HepG2 (cell line): ENCODE results near the gene PROC. TPM values are rescaled to one million over a fixed set of nuclear protein-coding genes. Genes with fewer than 3 reads are reported as not detected.

Source experiments
- AFF4 ChIP-seq: sonication (generic); formaldehyde crosslinking; IDR thresholded peaks from 2 replicates; pipeline ENCODE4 v1.4.0; 2020; ENCODE audit warnings: missing genetic modification reagents
- ATAD3A ChIP-seq: sonication (generic); formaldehyde crosslinking; IDR thresholded peaks from 2 replicates; pipeline ENCODE4 v1.4.0; 2020; ENCODE audit warnings: missing genetic modification reagents
- CHCHD3 ChIP-seq: sonication (generic); formaldehyde crosslinking; IDR thresholded peaks from 2 replicates; pipeline ENCODE4 v1.8.0; 2022; ENCODE audit warnings: mild to moderate bottlenecking, missing genetic modification reagents, moderate library complexity
- EEA1 ChIP-seq: sonication (generic); formaldehyde crosslinking; IDR thresholded peaks from 2 replicates; pipeline ENCODE4 v1.5.1; 2020; ENCODE audit warnings: mild to moderate bottlenecking, missing genetic modification reagents, borderline replicate concordance
- ELF3 ChIP-seq: IDR thresholded peaks from 2 replicates; pipeline ENCODE4 v1.6.1; 2016; ENCODE audit warnings: missing genetic modification reagents, missing compliant biosample characterization
- ERF ChIP-seq: IDR thresholded peaks from 2 replicates; pipeline ENCODE4 v1.6.1; 2018; ENCODE audit warnings: missing biosample characterization, missing genetic modification reagents
- GPBP1L1 ChIP-seq: sonication (generic); formaldehyde crosslinking; IDR thresholded peaks from 2 replicates; pipeline ENCODE4 v1.5.0; 2020; ENCODE audit warnings: mild to moderate bottlenecking, missing genetic modification reagents
- JDP2 ChIP-seq: sonication (generic); formaldehyde crosslinking; IDR thresholded peaks from 2 replicates; pipeline ENCODE4 v1.8.1; 2022; ENCODE audit warnings: missing genetic modification reagents, borderline replicate concordance
- JUND ChIP-seq: sonication (generic); formaldehyde crosslinking; IDR thresholded peaks from 2 replicates; pipeline ENCODE4 v1.8.0; 2022; ENCODE audit warnings: mild to moderate bottlenecking, missing genetic modification reagents
- KDM5B ChIP-seq: sonication (generic); formaldehyde crosslinking; IDR thresholded peaks from 2 replicates; pipeline ENCODE4 v1.4.0; 2020; ENCODE audit warnings: missing genetic modification reagents, mild to moderate bottlenecking, borderline replicate concordance
- KLF15 ChIP-seq: sonication (generic); formaldehyde crosslinking; IDR thresholded peaks from 2 replicates; pipeline ENCODE4 v1.8.1; 2023; ENCODE audit warnings: borderline replicate concordance, mild to moderate bottlenecking, inconsistent platforms, missing genetic modification reagents, mixed read lengths
- MED1 ChIP-seq: sonication (generic); formaldehyde crosslinking; IDR thresholded peaks from 2 replicates; pipeline ENCODE4 v1.4.0; 2020; ENCODE audit warnings: missing genetic modification reagents
- MIER2 ChIP-seq: IDR thresholded peaks from 2 replicates; pipeline ENCODE4 v1.6.1; 2016; ENCODE audit warnings: missing biosample characterization, missing genetic modification reagents
- MXI1 ChIP-seq: IDR thresholded peaks from 3 replicates; pipeline ENCODE4 v1.6.1; 2012; ENCODE audit warnings: low read depth, low read length, inconsistent platforms, borderline replicate concordance
- SALL1 ChIP-seq: sonication (generic); formaldehyde crosslinking; IDR thresholded peaks from 2 replicates; pipeline ENCODE4 v1.8.0; 2022; ENCODE audit warnings: mild to moderate bottlenecking, missing genetic modification reagents
- SNAPC2 ChIP-seq: sonication (generic); formaldehyde crosslinking; IDR thresholded peaks from 2 replicates; pipeline ENCODE4 v1.8.1; 2022; ENCODE audit warnings: mild to moderate bottlenecking, missing genetic modification reagents
- SOX13 ChIP-seq, 3 experiments: fragments of 450-650 bp in 1 of 3; sonication (generic) in 1 of 3; formaldehyde crosslinking in 1 of 3; IDR thresholded peaks in 2 of 3; conservative IDR thresholded peaks in 1 of 3; 2 replicates each; pipeline versions ENCODE4 v1.5.0 to v1.6.1; 2016 to 2020; ENCODE audit warnings: antibody characterized with exemption in 1 of 3, mild to moderate bottlenecking in 1 of 3, missing compliant biosample characterization in 1 of 3, missing genetic modification reagents in 1 of 3, moderate library complexity in 1 of 3
- ZNF251 ChIP-seq: sonication (generic); formaldehyde crosslinking; IDR thresholded peaks from 2 replicates; pipeline ENCODE4 v1.9.0; 2021; ENCODE audit warnings: mild to moderate bottlenecking, missing genetic modification reagents
- ZNF614 ChIP-seq: IDR thresholded peaks from 2 replicates; pipeline ENCODE4 v1.6.1; 2018; ENCODE audit warnings: missing biosample characterization, missing genetic modification reagents, inconsistent platforms, borderline replicate concordance
- ZNF615 ChIP-seq: sonication (generic); formaldehyde crosslinking; IDR thresholded peaks from 2 replicates; pipeline ENCODE4 v1.5.0; 2020; ENCODE audit warnings: mild to moderate bottlenecking, missing genetic modification reagents, borderline replicate concordance
- ZNF749 ChIP-seq: sonication (generic); formaldehyde crosslinking; IDR thresholded peaks from 2 replicates; pipeline ENCODE4 v1.8.0; 2022; ENCODE audit warnings: mild to moderate bottlenecking, missing genetic modification reagents, moderate library complexity, borderline replicate concordance
- ZNF766 ChIP-seq: sonication (generic); formaldehyde crosslinking; IDR thresholded peaks from 2 replicates; pipeline ENCODE4 v1.5.0; 2020; ENCODE audit warnings: missing genetic modification reagents, borderline replicate concordance
- ZSCAN21 ChIP-seq: sonication (generic); formaldehyde crosslinking; IDR thresholded peaks from 2 replicates; pipeline ENCODE4 v1.8.0; 2022; ENCODE audit warnings: mild to moderate bottlenecking, missing genetic modification reagents, moderate library complexity, borderline replicate concordance
- polyA plus RNA-seq, 8 experiments: library from polyadenylated mRNA; depleted of rRNA in 3 of 8; stranded (reverse) in 7 of 8; unstranded in 1 of 8; fragments of >200 nt; fragmentation: Illumina TruSeq in 4 of 8; extraction: Trizol in 4 of 8; gene quantifications; 2 replicates each; pipeline versions ENCODE4 v1.2.1 to v1.2.3, GENCODE V29; 2011 to 2016; ENCODE audit warnings: low read depth in 4 of 8, missing spikeins in 1 of 8, mixed read lengths in 1 of 8; ENCODE audit not compliant: insufficient read depth in 1 of 8
- total RNA-seq, 5 experiments: library from RNA; depleted of rRNA; stranded (reverse); fragments of >200 nt; fragmentation: Illumina TruSeq; extraction: Trizol; gene quantifications; 2 replicates each; pipeline ENCODE4 v1.2.3, GENCODE V29; 2016; ENCODE audit warnings: low read depth in 1 of 5
- TF ChIP-seq, protein P1 (sequence below): sonication (generic); formaldehyde crosslinking; IDR thresholded peaks from 2 replicates; pipeline ENCODE4 v1.5.0; 2020; ENCODE audit warnings: missing genetic modification reagents

PROC gene
- total and polyA plus RNA-seq, 2 of the 13 experiments (the other 11 are each of a cell fraction or from before 2014, with no cell fraction given), result 134 to 185 TPM

GRCh38 chr2:127414638-127415592, 3.3 kb upstream of the PROC start (continued):
- no peak for TF ChIP-seq SOX13 (IDR thresholded peaks at IDR 0.05)
- peak in 1 of 2 experiments; percentile 70; a peak in 2 of 4 replicates for TF ChIP-seq SOX13 (CRISPR knock-in tag; conservative IDR thresholded peaks at IDR 0.05 in 1 of 2, IDR thresholded peaks at IDR 0.05 in 1 of 2)
- peak; percentile 87; the same call in 1 of the 2 replicates for TF ChIP-seq ZSCAN21 (CRISPR knock-in tag)
- no peak for TF ChIP-seq ZNF251 (CRISPR knock-in tag)
- TF ChIP-seq ZNF615 (CRISPR knock-in tag), result no peak
- TF ChIP-seq, protein P1, sequence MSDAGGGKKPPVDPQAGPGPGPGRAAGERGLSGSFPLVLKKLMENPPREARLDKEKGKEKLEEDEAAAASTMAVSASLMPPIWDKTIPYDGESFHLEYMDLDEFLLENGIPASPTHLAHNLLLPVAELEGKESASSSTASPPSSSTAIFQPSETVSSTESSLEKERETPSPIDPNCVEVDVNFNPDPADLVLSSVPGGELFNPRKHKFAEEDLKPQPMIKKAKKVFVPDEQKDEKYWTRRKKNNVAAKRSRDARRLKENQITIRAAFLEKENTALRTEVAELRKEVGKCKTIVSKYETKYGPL (CRISPR knock-in tag), result no peak
- TF ChIP-seq AFF4 (CRISPR knock-in tag), result 0 out of 2 replicates have a peak, but pooled peaks have one; percentile 49
- TF ChIP-seq JUND (CRISPR knock-in tag), result no peak
- peak; percentile 87 for TF ChIP-seq SALL1 (CRISPR knock-in tag)
- TF ChIP-seq ZNF766, result no peak
- TF ChIP-seq KDM5B (CRISPR knock-in tag), result no peak
- 0 out of 2 replicates have a peak, but pooled peaks have one; percentile 18 for TF ChIP-seq ZNF749
- TF ChIP-seq MIER2 (CRISPR knock-in tag), result no peak
- TF ChIP-seq CHCHD3 (CRISPR knock-in tag), result no peak
- TF ChIP-seq MED1 (CRISPR knock-in tag), result peak; percentile 77
- peak; percentile 83 for TF ChIP-seq ERF (CRISPR knock-in tag)
- no peak for TF ChIP-seq ATAD3A (CRISPR knock-in tag)
- 0 out of 2 replicates have a peak, but pooled peaks have one; percentile 17 for TF ChIP-seq ELF3 (CRISPR knock-in tag)
- no peak for TF ChIP-seq MXI1
- TF ChIP-seq EEA1 (CRISPR knock-in tag), result no peak
- TF ChIP-seq ZNF614 (CRISPR knock-in tag), result peak; percentile 46; the same call in 1 of the 2 replicates
- TF ChIP-seq JDP2 (CRISPR knock-in tag), result no peak
- peak; percentile 76 for TF ChIP-seq SNAPC2 (CRISPR knock-in tag)
- no peak for TF ChIP-seq KLF15 (CRISPR knock-in tag)
- no peak for TF ChIP-seq GPBP1L1 (CRISPR knock-in tag)
